ENCODE measurements around the gene MAML1.

DNA sequence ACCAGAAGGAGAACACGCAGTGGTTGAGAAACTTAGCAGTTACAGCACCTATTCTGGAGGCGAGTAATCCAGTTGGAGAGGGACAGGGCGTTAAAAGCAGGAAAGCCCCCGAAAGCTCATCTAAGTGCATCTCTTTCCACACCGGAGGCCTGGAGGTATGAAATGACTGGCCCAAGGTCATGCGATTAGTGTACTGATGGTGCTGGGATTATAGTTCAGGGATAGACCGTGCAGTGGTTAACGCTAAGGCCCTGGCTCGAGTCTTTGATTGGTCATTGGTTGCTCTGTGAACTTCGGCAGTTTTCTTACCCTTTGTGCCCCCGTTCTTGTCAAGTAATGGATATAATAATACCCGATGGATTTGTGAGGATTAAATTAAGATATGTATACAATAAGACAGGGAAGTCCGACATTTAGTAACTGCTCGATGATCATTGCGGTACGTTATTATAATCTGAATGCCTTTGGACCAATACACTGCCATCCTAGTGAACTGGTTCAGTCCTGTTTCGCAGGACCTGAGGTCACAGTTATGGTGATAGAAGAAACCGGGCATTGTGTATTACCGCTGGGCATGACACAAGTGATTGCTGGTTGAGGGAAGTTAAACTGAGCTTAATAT lies 32.9 kb upstream of the MAML1 start:
- no peak for TF ChIP-seq EZH2phosphoT487 (IDR thresholded peaks at IDR 0.05; ENCODE audit: low read depth, severe bottlenecking, unreplicated experiment)
- no peak for TF ChIP-seq EZH2 (IDR thresholded peaks at IDR 0.05; ENCODE audit: borderline replicate concordance)

Measured in hepatocyte (in vitro differentiated cells).